Mesodermal cell (in vitro differentiated cells): ENCODE data around the gene SUFU.

Experiments
- H3K27ac ChIP-seq: 2 replicates; pipeline ENCODE4 v1.7.0; 2013; ENCODE audit warnings: mild to moderate bottlenecking, low read depth, low read length, moderate library complexity; ENCODE audit not compliant: severe bottlenecking
- H3K36me3 ChIP-seq: 2 replicates; pipeline ENCODE4 v1.7.1; 2013; ENCODE audit warnings: mild to moderate bottlenecking, low read length, moderate library complexity; ENCODE audit not compliant: control insufficient read depth, insufficient read depth
- H3K4me1 ChIP-seq: one replicate; pipeline ENCODE4 v1.7.1; 2013; ENCODE audit warnings: mild to moderate bottlenecking, low read length; ENCODE audit not compliant: insufficient read depth, control insufficient read depth, poor library complexity, severe bottlenecking
- H3K4me3 ChIP-seq: 2 replicates; pipeline ENCODE4 v1.7.0; 2013; ENCODE audit warnings: low read length, control low read depth, mild to moderate bottlenecking; ENCODE audit not compliant: insufficient read depth, poor library complexity, severe bottlenecking; ENCODE audit errors: extremely low read depth
- H3K9me3 ChIP-seq: 2 replicates; pipeline ENCODE4 v1.7.1; 2013; ENCODE audit warnings: mild to moderate bottlenecking, low read length, moderate library complexity; ENCODE audit not compliant: control insufficient read depth
- WGBS, 2 experiments: methylation state at CpG; one replicate each; pipeline ENCODE4 v1.1.5; 2013; ENCODE audit warnings: missing lambda C conversion rate in 2 of 2; ENCODE audit not compliant: insufficient coverage in 2 of 2; 5-methylcytosine and 5-hydroxymethylcytosine counted together

SUFU gene

DNA sequence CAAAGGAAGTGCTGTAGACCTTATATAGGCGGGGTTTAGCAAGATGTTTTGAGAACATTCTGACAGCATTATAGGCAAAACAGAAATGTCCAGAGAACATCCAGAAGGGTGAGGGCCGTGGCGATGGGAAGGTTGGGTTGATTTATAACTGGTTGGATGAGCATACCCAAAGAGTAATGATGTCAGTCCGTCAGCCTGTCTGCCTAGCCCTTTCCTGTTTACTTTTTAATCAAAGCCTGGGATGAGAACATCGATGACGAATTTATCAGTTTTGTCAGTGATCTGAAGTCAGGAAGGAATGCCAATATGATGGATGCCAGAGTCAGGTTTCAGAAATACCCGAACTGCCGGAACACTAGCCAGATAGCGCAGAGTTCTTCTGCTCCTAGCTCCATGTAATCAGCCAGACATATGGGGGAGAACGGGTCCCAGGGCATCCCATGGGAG is 106.7 kb downstream of the SUFU start:
- H3K4me1 ChIP-seq, result peaks cover 56% of the 10 kb centered on the region
- WGBS, 2 experiments, result 87 to 93% methylated on average over 7 to 10 of the region's 10 CpGs
- peaks cover 44% of the 10 kb centered on the region for H3K36me3 ChIP-seq
- H3K9me3 ChIP-seq, result no peaks in the 10 kb centered on the region
- no peak overlapping the region for H3K4me3 ChIP-seq
- peak overlapping the region; percentile 51 for H3K27ac ChIP-seq

DNA sequence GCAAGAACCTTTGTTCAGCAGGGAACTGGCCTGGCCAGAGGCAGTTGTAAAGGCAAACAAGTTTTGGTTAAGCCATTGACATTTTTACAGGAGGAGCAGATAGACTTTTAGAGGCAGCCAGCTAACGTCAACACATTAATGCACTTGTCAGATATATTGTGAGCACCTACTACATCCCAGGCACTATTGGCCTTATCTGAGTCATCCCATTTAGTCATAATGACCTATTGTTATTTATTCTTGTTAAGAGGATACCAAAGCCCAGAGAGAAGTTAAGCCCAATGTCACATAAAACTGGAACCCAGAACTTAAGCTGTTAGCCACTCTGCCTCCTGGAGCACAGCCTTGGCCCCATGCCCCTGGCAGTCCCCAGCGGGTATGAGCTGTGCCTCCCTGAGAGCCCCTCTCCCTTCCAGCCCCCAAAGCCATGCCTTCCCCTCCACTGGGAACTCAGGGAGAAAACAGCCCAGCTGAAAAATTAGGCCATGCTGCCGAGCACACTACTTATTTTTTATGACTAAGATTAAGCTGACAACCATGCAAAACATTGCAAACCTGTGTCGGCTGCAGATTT is 107.8 kb downstream of the SUFU start:
- Histone ChIP-seq H3K9me3 (no peaks in the 10 kb centered on the region), H3K4me1 (peaks cover 55% of the 10 kb centered on the region), H3K27ac (peak overlapping the region; percentile 51), H3K4me3 (no peak overlapping the region), H3K36me3 (peaks cover 41% of the 10 kb centered on the region)
- 83 to 94% methylated on average over 2 of the region's 4 CpGs for WGBS, 2 experiments

DNA sequence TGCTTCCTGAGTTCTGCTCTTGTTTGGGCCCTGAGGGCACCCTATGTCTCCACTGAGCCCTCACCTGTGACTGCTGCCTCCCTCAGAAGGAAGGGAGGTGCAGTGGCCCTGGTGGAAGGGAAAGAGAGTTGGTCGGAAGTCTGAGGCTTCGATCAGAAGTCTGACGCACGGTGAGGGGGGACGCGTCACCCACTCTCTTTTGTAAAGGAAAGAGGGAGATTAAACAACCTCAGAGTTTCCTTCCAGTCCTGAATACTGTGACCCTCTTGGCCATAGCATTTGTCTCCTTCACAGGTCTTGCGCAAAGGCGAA is 109.1 kb downstream of the SUFU start:
- 94 to 96% methylated on average over 7 to 8 of the region's 8 CpGs for WGBS, 2 experiments
- H3K4me3 ChIP-seq, result no peak overlapping the region
- peak overlapping the region; percentile 51 for H3K27ac ChIP-seq
- H3K9me3 ChIP-seq, result no peaks in the 10 kb centered on the region
- peaks cover 56% of the 10 kb centered on the region for H3K4me1 ChIP-seq
- peaks cover 52% of the 10 kb centered on the region for H3K36me3 ChIP-seq

DNA sequence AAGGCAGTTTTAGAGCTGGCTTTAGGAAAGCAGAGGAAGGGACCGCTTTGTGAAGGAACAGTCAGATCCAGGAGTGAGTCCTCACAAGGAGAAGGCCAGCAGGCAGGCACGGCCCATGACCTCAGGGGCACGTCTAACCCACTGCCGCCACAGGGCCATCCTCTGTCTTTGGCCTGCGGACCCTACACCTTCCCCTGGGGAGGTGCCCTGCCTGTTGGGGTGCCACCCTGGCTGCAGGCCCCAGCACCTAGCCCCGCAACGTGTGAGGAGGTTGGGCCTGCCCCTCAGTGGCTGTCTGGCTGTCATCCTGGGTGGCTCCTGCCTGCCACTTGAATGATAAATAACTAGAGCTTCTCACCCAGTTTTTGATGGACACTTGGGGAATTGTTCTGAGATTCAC is 109.5 kb downstream of the SUFU start:
- no peak overlapping the region for H3K4me3 ChIP-seq
- peaks cover 56% of the 10 kb centered on the region for H3K36me3 ChIP-seq
- 97% methylated on average over 7 of the region's 7 CpGs for WGBS, 2 experiments
- peaks cover 56% of the 10 kb centered on the region for H3K4me1 ChIP-seq
- no peaks in the 10 kb centered on the region for H3K9me3 ChIP-seq
- H3K27ac ChIP-seq, result peak overlapping the region; percentile 64

DNA sequence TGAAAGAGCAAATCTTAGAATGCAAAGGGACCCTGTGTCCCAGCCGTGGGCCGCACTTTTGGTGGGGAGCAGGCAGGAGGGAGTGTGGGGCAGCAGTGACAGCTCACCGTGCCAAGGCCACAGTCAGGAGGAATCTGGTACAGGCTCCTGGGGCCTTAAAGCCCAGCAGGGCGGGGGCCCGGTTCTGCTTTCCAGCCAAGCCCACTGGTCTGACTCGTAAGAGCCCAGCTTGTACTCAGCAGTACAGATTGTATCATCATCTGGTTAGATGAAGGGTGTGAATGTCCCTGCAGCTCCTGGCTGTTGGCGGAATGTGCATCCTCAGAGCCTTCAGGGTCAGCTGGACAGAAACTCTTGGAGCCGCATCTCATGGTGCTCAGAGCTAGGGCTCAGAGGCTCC is 110.0 kb downstream of the SUFU start:
- Histone ChIP-seq H3K4me1 (peaks cover 56% of the 10 kb centered on the region), H3K36me3 (peaks cover 59% of the 10 kb centered on the region), H3K27ac (peak overlapping the region; percentile 64), H3K4me3 (no peak overlapping the region), H3K9me3 (no peaks in the 10 kb centered on the region)
- WGBS, 2 experiments, result 91% methylated on average over 8 of the region's 8 CpGs

DNA sequence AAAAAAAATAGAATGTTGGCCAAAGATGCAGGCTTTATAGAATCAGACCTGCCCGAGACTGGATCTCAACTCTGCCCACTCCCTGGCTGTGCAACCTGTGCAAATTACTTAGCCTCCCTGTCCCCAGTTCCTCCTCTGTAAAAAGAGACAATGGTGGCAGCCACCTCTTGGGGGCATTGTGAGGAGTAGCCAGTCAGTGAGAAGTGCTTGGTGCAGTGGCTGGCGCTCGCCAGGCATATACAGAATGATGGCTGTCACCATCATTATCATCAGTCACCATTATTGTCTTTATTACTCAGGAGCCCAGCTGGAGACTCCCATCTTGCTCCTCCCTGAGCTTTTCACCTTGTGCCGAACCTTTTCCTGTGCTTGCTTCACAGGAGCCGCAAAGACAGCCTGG is 111.1 kb downstream of the SUFU start:
- peaks cover 61% of the 10 kb centered on the region for H3K36me3 ChIP-seq
- no peaks in the 10 kb centered on the region for H3K9me3 ChIP-seq
- WGBS, 2 experiments, result 81 to 94% methylated on average over 2 to 3 of the region's 5 CpGs
- no peak overlapping the region for H3K4me3 ChIP-seq
- H3K4me1 ChIP-seq, result peaks cover 65% of the 10 kb centered on the region
- no peak overlapping the region for H3K27ac ChIP-seq

DNA sequence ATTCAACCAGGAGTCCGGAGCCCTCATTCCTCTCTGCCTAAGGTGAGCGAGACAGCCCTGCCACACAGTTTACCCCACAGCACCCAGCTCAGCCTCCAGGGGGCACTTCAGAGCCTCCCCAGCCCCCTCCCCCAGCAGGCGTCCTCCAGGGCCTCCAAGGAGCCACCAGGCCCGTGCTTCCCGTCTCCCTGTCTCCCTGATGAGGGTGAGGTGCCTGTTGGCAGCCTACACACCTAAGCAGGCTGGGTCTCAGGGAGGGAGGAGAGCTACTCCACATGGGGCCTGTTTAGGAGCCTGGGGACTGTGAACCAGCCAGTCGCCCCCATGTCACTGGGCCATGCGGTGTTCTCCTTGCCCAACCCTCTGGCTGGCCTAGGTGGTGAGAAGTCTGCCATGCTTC is 111.6 kb downstream of the SUFU start:
- peaks cover 67% of the 10 kb centered on the region for H3K4me1 ChIP-seq
- WGBS, 2 experiments, result 75 to 100% methylated on average over 3 to 5 of the region's 7 CpGs
- H3K36me3 ChIP-seq, result peaks cover 60% of the 10 kb centered on the region
- H3K4me3 ChIP-seq, result no peak overlapping the region
- no peak overlapping the region for H3K27ac ChIP-seq
- H3K9me3 ChIP-seq, result no peaks in the 10 kb centered on the region

DNA sequence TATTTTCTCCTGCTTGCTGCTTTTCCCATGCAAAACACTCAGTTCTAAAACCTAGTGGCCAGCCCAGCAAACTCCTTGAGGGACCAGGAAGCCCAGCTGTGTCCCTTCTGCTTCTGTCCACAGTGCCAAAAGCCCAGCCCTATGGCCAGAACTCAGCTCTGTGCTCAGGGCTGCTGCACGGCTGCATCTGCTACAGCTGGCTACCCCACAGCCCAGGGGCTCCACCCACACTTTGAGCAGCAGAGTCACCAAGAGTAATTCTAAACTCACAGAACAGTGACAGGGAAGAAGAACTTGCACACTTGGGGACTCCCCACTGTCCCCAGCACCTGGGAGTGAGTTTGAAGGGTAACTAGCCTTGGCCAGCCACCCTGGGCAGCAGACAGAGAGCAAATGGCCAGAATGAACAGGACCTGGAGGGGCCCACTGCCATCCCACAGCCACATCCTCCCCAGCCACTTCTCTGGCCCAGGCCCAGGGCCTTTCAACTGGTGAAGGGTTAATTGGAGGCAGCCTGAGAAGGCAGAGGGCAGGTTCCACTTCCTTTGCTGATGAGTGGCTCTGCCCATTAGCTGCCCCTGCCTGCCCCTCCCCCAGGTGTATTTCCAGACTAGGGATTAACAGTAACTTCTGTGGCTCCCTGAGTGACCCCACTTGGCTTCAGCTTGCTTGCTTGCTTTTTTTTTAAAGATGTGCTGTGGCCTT is 112.4 kb downstream of the SUFU start:
- H3K4me3 ChIP-seq, result no peak overlapping the region
- H3K9me3 ChIP-seq, result no peaks in the 10 kb centered on the region
- H3K4me1 ChIP-seq, result peaks cover 66% of the 10 kb centered on the region
- H3K36me3 ChIP-seq, result peaks cover 61% of the 10 kb centered on the region
- 67% methylated on average over 1 of the region's 1 CpG; no CpG with 5 or more reads in 1 of the 2 experiments for WGBS, 2 experiments
- H3K27ac ChIP-seq, result no peak overlapping the region

DNA sequence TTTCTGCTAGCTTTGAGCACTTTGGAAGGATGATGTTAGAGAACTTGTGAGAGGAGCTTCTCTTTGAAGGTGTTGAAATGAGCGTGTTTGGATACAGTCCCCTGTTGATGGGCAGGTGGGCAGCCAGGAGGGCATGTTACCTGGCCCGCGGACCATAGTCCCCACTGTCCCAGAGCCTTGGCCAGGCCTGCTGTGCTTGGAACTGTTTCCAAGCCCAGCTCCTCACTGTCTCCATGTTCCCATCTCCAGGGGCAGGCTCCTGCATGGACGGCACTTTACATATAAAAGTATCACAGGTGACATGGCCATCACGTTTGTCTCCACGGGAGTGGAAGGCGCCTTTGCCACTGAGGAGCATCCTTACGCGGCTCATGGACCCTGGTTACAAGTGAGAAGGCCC is 113.3 kb downstream of the SUFU start:
- H3K36me3 ChIP-seq, result peaks cover 62% of the 10 kb centered on the region
- 97 to 98% methylated on average over 8 of the region's 9 CpGs for WGBS, 2 experiments
- no peak overlapping the region for H3K27ac ChIP-seq
- H3K9me3 ChIP-seq, result no peaks in the 10 kb centered on the region
- H3K4me1 ChIP-seq, result peaks cover 65% of the 10 kb centered on the region
- no peak overlapping the region for H3K4me3 ChIP-seq

DNA sequence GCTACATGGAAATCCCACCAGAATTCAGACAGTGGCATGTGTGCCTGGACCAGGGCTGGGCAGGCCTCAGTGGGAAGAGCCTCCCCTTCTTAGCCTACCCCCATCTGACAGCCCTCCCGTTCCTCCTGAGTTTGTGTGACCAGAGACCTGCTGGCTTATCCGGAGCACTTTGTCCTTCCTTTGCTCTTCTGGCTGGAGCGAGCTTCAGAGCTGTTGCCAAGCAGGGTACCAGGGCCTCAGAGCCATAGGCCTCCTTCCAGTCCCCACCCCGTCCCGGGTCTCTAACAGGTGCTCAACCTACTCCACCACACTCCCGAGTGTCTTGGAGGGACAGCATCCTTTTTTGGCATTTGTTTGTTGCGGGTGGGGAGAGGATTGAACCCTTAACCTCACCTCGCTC is 114.0 kb downstream of the SUFU start:
- WGBS, 2 experiments, result 89 to 94% methylated on average over 5 to 7 of the region's 8 CpGs
- Histone ChIP-seq H3K9me3 (no peaks in the 10 kb centered on the region), H3K4me3 (no peak overlapping the region), H3K27ac (no peak overlapping the region), H3K36me3 (peaks cover 56% of the 10 kb centered on the region), H3K4me1 (peaks cover 57% of the 10 kb centered on the region)

DNA sequence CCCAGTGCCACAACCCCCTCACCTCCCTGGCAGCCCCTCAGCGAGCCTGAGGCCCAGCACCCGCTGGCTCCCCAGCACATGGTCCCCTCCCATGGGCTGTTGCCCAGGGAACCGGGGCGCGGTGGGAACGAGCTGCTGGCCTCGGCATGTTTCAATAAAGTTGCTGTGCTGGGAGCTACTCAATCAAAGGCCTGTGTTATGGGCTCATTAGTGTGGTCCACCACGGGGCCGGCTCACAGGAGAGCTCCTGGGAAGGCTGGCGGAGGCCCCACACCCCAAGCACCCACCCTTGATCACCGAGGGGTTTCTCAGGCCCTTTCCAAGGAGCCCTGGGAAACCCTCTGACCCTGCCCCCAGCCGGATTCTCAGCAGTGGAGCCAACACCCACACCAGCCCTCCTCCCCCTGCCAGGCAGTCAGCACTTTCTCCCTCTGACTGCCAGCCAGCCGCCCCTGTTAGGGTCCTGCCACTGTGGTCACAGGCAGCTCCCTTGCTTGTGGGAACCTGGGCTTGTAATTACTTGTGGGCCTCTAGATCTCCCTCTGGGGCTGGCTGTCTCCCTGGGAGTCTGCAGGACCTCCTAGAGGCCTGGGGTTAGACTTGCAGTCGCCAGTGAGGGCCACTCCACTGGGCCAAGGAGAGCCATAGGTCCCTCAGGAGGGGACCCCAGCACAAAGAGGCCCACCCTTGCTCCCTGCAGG is 115.7 kb downstream of the SUFU start:
- 82 to 93% methylated on average over 11 of the region's 14 CpGs for WGBS, 2 experiments
- Histone ChIP-seq H3K4me3 (no peak overlapping the region), H3K27ac (peak overlapping the region; percentile 67)

More for the DNA sequence above, 115.7 kb downstream of the SUFU start:
- Histone ChIP-seq H3K9me3 (peaks cover 13% of the 10 kb centered on the region), H3K36me3 (peaks cover 60% of the 10 kb centered on the region), H3K4me1 (peaks cover 50% of the 10 kb centered on the region)
